DND-41 (cell line): Measurements from ENCODE around the gene CYB5R3.

Source experiments
- CTCF ChIP-seq: IDR thresholded peaks from 2 replicates; pipeline ENCODE4 v1.5.1; 2012; ENCODE audit warnings: borderline replicate concordance, low read length, moderate library complexity, mild to moderate bottlenecking; ENCODE audit not compliant: poor library complexity, severe bottlenecking; ENCODE audit errors: extremely low read depth
- EZH2 ChIP-seq: IDR thresholded peaks from 3 replicates; pipeline ENCODE4 v1.6.1; 2012; ENCODE audit warnings: borderline replicate concordance, low read depth, mild to moderate bottlenecking, moderate library complexity, low read length, inconsistent platforms; ENCODE audit not compliant: severe bottlenecking

- no peak for TF ChIP-seq EZH2
- TF ChIP-seq CTCF: no peak
Observed at GRCh38 chr22:42617155-42617983, 31.8 kb downstream of the CYB5R3 start.
